ENCODE data around the gene PPP3CB.

- TF ChIP-seq, protein P1, sequence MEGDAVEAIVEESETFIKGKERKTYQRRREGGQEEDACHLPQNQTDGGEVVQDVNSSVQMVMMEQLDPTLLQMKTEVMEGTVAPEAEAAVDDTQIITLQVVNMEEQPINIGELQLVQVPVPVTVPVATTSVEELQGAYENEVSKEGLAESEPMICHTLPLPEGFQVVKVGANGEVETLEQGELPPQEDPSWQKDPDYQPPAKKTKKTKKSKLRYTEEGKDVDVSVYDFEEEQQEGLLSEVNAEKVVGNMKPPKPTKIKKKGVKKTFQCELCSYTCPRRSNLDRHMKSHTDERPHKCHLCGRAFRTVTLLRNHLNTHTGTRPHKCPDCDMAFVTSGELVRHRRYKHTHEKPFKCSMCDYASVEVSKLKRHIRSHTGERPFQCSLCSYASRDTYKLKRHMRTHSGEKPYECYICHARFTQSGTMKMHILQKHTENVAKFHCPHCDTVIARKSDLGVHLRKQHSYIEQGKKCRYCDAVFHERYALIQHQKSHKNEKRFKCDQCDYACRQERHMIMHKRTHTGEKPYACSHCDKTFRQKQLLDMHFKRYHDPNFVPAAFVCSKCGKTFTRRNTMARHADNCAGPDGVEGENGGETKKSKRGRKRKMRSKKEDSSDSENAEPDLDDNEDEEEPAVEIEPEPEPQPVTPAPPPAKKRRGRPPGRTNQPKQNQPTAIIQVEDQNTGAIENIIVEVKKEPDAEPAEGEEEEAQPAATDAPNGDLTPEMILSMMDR (IDR thresholded peaks at IDR 0.05), result no peak
- no peak for TF ChIP-seq EP300 (IDR thresholded peaks at IDR 0.05)
- TF ChIP-seq POLR2AphosphoS5 (IDR thresholded peaks at IDR 0.05), result no peak
These were observed 56.8 kb downstream of the PPP3CB start for GRCh38 chr10:73439055-73439454.
